GM19328 (cell line): Measurements from ENCODE around the gene DPEP2NB.

ENCODE experiments used
- ATAC-seq: cut with Tn5 transposase; IDR thresholded peaks from one replicate; pipeline ENCODE4 v1.9.1; 2021; ENCODE audit warnings: mild to moderate bottlenecking, moderate library complexity; ENCODE audit not compliant: unreplicated experiment

Gene DPEP2NB

DNA sequence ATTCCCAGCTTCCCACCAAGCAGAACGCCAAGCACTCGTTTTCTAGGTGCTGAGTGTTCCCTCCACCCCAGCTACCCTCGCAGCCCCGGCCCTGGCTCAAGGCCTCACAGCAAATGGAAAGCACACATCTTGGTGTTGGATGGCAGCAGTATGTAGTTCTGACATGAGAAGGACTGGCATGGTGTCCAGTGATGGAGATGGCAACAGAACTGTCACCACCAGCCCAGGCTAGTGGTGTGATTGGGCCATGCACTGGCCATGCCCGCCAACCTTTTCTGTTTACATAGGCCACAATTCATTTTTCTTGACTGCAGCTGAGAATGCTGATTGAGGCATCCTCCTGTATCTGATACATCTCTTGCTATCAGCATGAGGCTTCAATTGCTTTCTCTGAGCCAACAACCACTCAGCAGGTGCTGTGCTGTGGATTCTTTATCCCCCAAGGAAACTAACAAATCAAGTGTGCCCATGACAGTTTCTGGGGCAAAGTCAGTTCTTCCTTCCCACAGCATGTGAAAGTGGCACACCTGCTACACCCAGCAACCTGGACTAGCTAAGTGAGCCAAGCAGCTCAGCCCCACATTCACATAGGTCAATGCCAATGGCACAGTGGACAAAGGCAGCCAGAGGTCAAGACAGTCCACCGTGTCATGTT lies 51.1 kb downstream of the DPEP2NB start:
- ATAC-seq: no peak

GRCh38 chr16:67963662-67964321 lies 51.9 kb downstream of the DPEP2NB start:
- no peak for ATAC-seq
